HG03159 (cell line): Measurements from ENCODE around the gene RHOD.

Source experiments
- ATAC-seq: cut with Tn5 transposase; IDR thresholded peaks from one replicate; pipeline ENCODE4 v1.9.1; 2021; ENCODE audit warnings: mild to moderate bottlenecking, moderate library complexity; ENCODE audit not compliant: unreplicated experiment

The RHOD gene

DNA sequence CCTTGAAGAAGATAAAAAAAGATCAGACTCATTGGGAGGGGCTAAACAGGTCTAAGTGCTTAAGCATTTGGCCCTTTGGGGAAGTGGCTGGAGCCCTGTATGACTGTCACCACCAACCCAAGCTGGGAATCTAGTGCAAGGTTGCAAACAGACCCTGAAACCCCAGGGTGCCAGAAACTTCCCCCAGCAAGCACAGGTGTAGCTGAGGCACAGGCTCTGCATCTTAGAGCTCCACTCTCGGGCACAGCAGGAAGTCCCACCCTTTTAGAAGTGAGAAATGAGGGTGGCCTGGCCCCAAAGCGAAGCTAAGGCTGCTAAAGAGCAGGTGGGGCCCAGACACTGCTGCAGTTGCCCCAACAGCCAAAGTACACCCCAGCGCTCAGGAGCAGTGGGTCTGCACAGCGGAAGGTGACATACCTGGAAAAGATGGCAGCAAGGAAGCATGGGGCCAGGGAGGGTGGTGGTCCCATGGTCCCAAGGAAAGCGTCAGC, 56.6 kb downstream of the RHOD start:
- peak; percentile 74 for ATAC-seq

DNA sequence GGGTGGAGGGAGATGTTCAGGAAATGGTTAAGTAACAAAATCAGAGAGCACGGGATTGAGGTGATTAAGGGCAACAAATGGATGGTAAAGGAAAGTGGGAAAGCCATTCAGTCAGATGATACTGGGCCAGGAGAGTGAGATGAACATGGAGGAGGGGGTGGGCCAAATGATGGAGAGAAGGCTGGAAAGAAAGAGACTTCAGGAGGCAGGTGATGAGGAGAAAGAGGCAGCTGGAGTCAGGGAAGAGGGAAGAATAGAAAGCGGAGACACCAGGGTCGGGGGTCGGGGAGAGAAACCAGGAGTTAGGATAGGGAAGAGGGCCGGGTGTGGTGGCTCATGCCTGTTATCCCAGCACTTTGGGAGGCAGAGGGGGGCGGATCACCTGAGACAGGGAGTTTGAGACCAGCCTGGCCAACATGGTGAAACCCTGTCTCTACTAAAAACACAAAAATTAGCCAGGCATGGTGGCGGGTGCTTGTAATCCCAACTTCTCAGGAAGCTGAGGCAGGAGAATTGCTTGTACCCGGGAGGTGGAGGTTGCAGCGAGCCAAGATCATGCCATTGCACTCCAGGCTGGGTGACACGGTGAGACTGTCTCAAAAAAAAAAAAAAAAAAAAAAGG, 57.7 kb downstream of the RHOD start:
- ATAC-seq, result no peak

DNA sequence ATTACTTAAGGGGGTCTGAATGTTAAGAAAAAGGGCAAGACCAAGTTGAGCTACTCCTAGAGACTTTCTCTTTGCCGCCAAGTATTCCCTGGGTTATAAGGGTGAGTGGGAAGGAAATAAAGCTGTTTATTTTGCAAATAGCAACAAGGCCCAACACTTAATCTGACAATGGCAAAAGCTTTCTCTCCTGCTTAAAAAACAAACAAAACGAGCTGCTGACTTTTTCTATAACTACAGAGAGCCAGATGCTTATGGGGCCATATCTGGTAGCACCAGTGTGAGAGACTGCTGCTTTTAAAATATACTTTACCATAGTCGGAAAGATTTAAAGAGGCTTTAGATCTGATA, 60.1 kb downstream of the RHOD start:
- no peak for ATAC-seq

DNA sequence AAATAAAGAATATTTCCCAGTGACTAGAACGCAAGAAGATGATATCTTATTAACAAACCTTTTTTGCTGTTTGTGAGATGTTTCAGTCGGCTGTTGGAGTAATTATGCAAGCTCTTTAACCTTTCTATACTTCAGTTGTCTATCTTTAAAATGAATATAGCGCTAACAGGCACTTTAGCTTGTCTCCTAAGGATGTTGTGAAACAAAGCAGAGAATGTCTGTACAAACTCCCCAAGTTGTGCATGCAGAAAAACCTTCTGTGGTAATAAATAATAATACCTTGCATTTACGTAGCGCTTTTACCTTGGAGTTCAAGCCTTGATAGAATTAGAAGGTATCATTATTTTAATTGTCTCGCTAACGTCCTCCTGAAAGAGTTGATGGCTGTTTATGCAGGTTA, 60.5 kb downstream of the RHOD start:
- ATAC-seq, result no peak

DNA sequence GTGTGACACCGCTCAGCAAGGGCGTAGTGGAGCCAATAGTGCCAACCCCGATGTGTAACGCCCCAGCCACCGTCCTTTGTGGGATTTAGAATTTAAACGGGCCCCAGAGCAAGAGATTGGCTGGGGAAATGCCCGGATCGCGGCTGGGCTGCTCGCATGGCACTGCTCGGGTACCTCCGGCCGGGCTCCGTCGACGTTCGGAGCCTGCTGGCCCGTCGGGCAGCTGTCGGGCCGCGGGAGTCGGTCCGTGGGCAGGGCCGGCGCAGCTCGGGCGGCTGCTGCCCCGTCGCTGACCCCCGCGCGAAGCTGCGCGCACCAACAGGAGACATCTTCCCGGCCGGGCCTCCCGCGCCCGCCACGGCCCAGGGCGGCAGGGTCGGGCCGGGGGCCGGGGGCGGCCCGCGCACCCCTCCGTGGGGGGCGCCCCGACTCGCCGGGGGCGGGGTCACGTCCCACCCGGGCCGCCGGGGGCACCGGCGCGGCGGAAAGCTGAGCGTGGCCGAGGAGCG, 61.1 kb downstream of the RHOD start:
- ATAC-seq, result peak; percentile 5

DNA sequence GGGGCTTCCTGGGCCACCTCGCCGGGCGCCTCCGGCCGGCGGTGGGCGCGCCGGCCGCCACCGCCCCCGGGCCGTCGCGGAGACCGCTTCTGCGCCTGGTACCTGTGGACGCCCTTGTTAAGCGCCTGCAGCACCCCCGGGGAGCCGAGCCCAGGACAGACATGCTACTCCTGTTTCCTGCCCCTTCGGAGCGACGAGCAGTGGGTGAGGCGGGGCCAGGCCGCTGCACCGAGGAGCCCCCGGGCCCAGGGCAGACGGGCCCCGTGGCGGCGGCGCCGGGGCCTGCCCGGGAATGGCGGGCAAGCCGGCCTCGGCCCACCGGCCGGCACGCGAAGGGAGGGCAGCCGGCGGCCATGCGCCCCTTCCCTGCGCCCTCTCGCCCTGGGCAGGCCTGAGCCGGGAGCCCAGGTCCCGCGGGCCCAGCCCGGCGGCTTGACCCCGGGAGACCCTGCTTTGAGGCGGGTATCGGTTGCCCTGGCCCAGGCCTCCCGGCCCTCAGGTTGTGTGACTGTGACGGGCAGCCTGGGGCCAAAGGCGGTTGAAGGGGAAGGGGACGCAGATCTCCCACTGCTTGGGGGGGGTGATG, 61.6 kb downstream of the RHOD start:
- peak; percentile 11 for ATAC-seq

DNA sequence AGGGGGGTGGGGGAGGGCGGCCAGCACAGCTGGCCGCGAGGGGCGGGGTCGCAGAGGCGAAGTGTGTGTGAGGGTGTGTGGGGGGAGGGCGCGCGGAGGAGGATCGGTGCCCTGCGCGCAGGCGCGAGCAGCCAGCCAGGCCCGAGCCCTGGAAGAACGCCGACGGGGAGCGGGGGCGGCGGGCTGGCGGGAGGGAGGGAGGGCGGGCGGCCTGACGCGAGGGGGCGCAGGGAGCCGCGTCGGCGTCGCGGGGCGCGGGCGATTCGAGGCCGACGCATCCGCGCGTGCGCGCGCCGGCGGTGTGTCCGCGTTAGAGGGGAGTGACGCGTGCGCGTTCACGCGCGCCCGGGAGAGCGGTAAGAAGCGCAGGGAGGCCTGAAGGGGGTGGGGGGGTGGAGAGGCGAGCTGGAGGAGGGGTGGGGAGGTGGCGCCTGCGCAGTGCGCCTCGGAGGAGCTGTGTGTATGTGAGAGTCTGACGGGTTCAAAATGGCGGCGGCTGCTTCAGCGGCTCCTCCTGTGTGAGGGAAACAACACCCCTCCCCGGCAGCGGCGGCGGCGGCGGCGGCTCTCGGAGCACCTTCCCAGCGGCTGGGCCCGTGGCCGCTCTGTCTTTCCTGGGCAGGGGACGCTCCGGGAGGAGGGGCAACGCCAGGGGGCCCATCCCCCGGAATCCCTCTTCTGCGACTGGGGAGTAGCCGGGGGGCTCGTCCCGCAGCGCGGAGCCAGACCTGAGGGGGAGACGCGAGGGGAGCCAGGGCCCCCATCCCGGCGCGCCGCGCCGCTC, 62.3 kb downstream of the RHOD start, which contains the start of gene KDM2A:
Gene KDM2A, plus strand, starts transcription at position 463 of the 784 bp plus-strand sequence. CDS start 2,054 bp downstream, outside the sequence.
- ATAC-seq, result peak; percentile 64

DNA sequence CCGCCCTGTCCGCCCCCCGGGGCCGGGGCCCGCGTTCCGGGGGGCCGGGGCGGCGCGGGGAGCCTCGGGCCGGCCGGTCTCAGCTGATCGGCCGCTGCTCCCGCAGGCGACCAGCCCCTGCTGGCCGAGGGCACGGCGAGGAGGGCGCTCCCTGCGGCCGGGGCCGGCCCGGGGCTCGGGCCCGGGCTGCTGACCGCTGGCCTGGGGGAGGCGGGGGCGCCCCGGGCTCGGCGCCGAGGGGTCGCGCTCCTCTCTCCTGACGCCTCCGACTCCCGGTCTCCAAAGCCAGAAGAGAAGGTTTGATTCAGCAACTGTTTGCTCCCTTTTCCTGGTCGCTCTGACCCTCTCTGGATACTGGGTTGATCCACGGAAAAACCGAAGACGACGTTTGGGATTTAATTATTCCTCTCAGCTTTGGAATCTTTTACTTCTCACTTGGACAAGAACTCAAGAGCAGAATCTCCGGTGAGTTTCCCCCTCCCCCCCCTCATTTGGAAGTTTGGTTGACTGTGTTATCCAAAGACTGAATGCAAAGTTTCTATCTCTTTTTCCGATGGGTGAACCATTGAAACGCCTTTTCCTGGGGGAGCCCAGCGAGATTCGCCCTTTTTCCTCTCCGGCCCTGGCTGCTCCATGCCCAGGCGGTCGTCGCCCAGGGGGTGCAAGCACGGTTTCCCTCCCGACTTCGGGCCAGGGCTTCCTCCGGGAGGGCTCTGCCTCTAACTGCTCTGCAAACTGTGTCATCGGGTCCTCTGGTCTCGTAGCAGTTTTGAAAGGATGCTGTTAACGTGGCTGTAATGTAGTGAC, 63.1 kb downstream of the RHOD start:
- ATAC-seq, result peak; percentile 16

DNA sequence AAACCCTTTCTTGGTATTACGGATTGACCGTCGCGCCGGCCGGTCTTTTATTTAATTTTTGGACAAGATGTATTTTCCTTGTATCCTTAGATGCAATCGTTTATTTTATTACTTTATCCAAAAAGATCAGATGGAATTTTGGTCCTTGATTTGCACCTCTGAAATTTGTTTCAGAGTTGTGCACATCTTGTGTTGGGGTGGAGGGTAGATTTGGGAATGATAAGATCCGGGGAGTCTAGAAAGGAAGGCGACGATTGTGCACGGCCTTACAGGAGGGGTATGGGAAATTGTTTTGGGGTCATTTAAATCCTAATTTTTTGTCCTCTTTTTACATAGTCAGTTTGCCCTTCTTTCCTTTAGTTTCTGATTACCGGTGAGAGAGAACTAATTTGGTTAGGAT, 63.8 kb downstream of the RHOD start:
- no peak for ATAC-seq

DNA sequence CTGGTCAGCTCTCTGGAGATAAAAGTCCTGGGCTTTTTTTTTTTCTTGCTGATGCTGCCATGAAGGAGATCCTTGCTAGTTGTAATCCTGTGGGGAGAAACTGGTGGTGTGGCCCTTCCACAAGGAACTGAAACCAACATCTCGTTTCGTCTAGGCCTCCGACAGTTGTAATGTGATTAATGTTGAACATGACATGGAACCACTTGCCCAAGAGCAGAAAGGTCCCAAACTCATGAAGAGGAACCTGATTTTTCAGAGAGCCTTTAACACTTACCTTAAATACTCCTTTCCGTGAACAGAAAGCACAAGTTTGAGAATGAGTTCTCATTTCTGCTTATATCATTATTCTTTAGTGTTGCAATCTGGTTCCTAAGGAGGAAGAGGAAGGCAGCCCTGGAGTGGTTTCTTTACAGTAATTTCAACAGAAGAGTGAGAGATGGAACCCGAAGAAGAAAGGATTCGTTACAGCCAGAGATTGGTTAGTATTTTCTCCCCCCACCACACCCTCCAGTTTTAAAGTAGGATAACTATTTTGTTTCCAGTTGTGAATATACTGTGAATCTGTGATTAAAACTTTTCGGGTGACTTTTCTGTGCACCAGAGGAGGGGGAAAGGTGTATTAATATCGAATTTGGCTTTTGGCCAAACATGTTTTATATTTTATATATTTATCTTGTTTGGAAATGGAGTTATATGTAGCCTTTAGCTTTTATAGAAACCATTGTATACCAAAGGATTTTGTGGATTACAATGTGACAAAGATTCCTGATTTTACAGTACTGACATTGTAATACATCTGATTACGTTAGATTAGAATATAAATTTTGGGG, 64.4 kb downstream of the RHOD start:
- ATAC-seq, result no peak
